HepG2 (cell line): ENCODE results near the gene BOLL. TPM values are rescaled to one million over a fixed set of nuclear protein-coding genes. Genes with fewer than 3 reads are reported as not detected.

Experiments used
- ATAC-seq: fragments of 200-7000 bp; cut with Tn5 transposase; 3 replicates; pipeline ENCODE4 v1.9.1; 2020; ENCODE audit warnings: mild to moderate bottlenecking, moderate library complexity
- BruUV-seq: library from RNA; stranded (reverse); fragments of 400-500 nt; replicated peaks from 2 replicates; lab custom pipeline; 2021; lab: Mats Ljungman, UMichigan
- CTCF ChIA-PET: fragments of 300-600 bp; formaldehyde crosslinking; extraction: SDS; loops from one replicate; lab custom pipeline; 2021; ENCODE audit warnings: low total read pairs, inconsistent platforms, low intra/inter-chr PET ratio; lab: Yijun Ruan, JAX
- POLR2A ChIA-PET: fragments of 350-600 bp; sonication (Branson Sonifier 250); formaldehyde crosslinking; loops from one replicate; lab custom pipeline; 2020; ENCODE audit warnings: antibody characterized with exemption, inconsistent platforms; lab: Yijun Ruan, JAX
- DNase-seq: peaks from one replicate; pipeline ENCODE4 v3.0.0-alpha.2; 2015; ENCODE audit warnings: low spot score
- FAIRE-seq: peaks from 3 replicates; lab custom pipeline; 2011; peaks lifted over from hg19 to GRCh38; lab: Jason Lieb, UNC
- H2AFZ ChIP-seq: one replicate; pipeline ENCODE4 v1.6.1; 2011; ENCODE audit warnings: low read length, inconsistent platforms
- H3K27ac ChIP-seq: fragments of 300-600 bp; 3 replicates; pipeline ENCODE4 v1.8.0; 2011; ENCODE audit warnings: mixed run types, mild to moderate bottlenecking, mixed read lengths, low read length, inconsistent platforms; ENCODE audit not compliant: insufficient read depth; ENCODE audit errors: extremely low read length
- H3K27me3 ChIP-seq, 2 experiments: fragments of 200-600 bp in 1 of 2; 2 replicates in 1 of 2; 3 replicates in 1 of 2; pipeline versions ENCODE4 v1.6.0 to v1.8.0; 2011; ENCODE audit warnings: low read length in 2 of 2, mild to moderate bottlenecking in 2 of 2, moderate library complexity in 2 of 2, inconsistent platforms in 1 of 2; ENCODE audit not compliant: insufficient read depth in 2 of 2, control insufficient read depth in 1 of 2
- H3K36me3 ChIP-seq, 2 experiments: fragments of 200-600 bp in 1 of 2; replicated peaks in 1 of 2; 2 replicates in 1 of 2; 3 replicates in 1 of 2; pipeline versions ENCODE4 v1.5.1 to v1.8.0; 2011; ENCODE audit warnings: low read length in 2 of 2, inconsistent platforms in 1 of 2; ENCODE audit not compliant: insufficient read depth in 2 of 2, control insufficient read depth in 1 of 2
- H3K4me1 ChIP-seq: 2 replicates; pipeline ENCODE4 v1.5.1; 2012; ENCODE audit warnings: low read length, inconsistent platforms; ENCODE audit not compliant: insufficient read depth
- H3K4me2 ChIP-seq: 2 replicates; pipeline ENCODE4 v1.6.0; 2011; ENCODE audit warnings: low read depth, low read length, inconsistent platforms
- H3K4me3 ChIP-seq, 3 experiments: fragments of 200-600 bp in 1 of 3; sonication (generic), shearing (Covaris generic) in 1 of 3; replicated peaks in 1 of 3; 2 replicates each; pipeline ENCODE4 v1.5.1; 2011 to 2016; ENCODE audit warnings: low read length in 3 of 3, inconsistent platforms in 2 of 3, low read depth in 2 of 3, mild to moderate bottlenecking in 2 of 3, control low read depth in 1 of 3, mixed read lengths in 1 of 3; ENCODE audit not compliant: insufficient read depth in 1 of 3
- H3K79me2 ChIP-seq: one replicate; pipeline ENCODE4 v1.6.1; 2011; ENCODE audit warnings: low read length, inconsistent platforms; ENCODE audit not compliant: insufficient read depth
- H3K9ac ChIP-seq: 2 replicates; pipeline ENCODE4 v1.6.0; 2011; ENCODE audit warnings: mild to moderate bottlenecking, low read depth, low read length, inconsistent platforms; ENCODE audit not compliant: insufficient read depth
- H3K9me3 ChIP-seq: 2 replicates; pipeline ENCODE4 v1.5.1; 2012; ENCODE audit warnings: mild to moderate bottlenecking, low read length
- H4K20me1 ChIP-seq: 2 replicates; pipeline ENCODE4 v1.6.0; 2011; ENCODE audit warnings: inconsistent platforms, mild to moderate bottlenecking, low read length, moderate library complexity; ENCODE audit not compliant: insufficient read depth
- BORCS8-MEF2B ChIP-seq: sonication (generic); formaldehyde crosslinking; IDR thresholded peaks from 2 replicates; pipeline ENCODE4 v1.8.0; 2022; ENCODE audit warnings: mild to moderate bottlenecking, missing genetic modification reagents
- GPBP1L1 ChIP-seq: sonication (generic); formaldehyde crosslinking; IDR thresholded peaks from 2 replicates; pipeline ENCODE4 v1.5.0; 2020; ENCODE audit warnings: mild to moderate bottlenecking, missing genetic modification reagents
- IKZF1 ChIP-seq: fragments of 450-650 bp; IDR thresholded peaks from 2 replicates; pipeline ENCODE4 v1.7.1; 2016
- JUN ChIP-seq: sonication (generic); formaldehyde crosslinking; IDR thresholded peaks from 2 replicates; pipeline ENCODE4 v1.4.0; 2020; ENCODE audit warnings: mild to moderate bottlenecking, missing genetic modification reagents
- KMT2B ChIP-seq: IDR thresholded peaks from 2 replicates; pipeline ENCODE4 v1.6.1; 2016; ENCODE audit warnings: missing genetic modification reagents, missing compliant biosample characterization
- MTA1 ChIP-seq: sonication (generic); formaldehyde crosslinking; IDR thresholded peaks from 2 replicates; pipeline ENCODE4 v1.4.0; 2020; ENCODE audit warnings: missing genetic modification reagents, mild to moderate bottlenecking, borderline replicate concordance
- NFYB ChIP-seq: sonication (generic); formaldehyde crosslinking; IDR thresholded peaks from 2 replicates; pipeline ENCODE4 v1.4.0; 2020; ENCODE audit warnings: missing genetic modification reagents
- ZNF225 ChIP-seq: sonication (generic); formaldehyde crosslinking; IDR thresholded peaks from 2 replicates; pipeline ENCODE4 v1.4.0; 2020; ENCODE audit warnings: mild to moderate bottlenecking, missing genetic modification reagents
- ZNF740 ChIP-seq: sonication (generic); formaldehyde crosslinking; IDR thresholded peaks from 2 replicates; pipeline ENCODE4 v1.4.0; 2020; ENCODE audit warnings: missing genetic modification reagents
- WGBS: methylation state at CpG from one replicate; pipeline ENCODE4 v1.1.6; 2017; ENCODE audit warnings: low lambda C conversion rate; 5-methylcytosine and 5-hydroxymethylcytosine counted together
- in situ Hi-C: cut with HindIII; loops from 2 replicates; pipeline ENCODE4 v1.10.0; 2017; ENCODE audit warnings: low pct_unique_long_range_greater_than_20kb; ENCODE audit not compliant: extremely low pct_ligation_motif_present
- intact Hi-C: fragments of 100-400 bp; cut with micrococcal nuclease; formaldehyde crosslinking; loops from one replicate; pipeline ENCODE4 v1.10.0; 2022; ENCODE audit not compliant: unreplicated experiment
- polyA plus RNA-seq, 8 experiments: library from polyadenylated mRNA; depleted of rRNA in 3 of 8; stranded (reverse) in 7 of 8; unstranded in 1 of 8; fragments of >200 nt; fragmentation: Illumina TruSeq in 4 of 8; extraction: Trizol in 4 of 8; gene quantifications; 2 replicates each; pipeline versions ENCODE4 v1.2.1 to v1.2.3, GENCODE V29; 2011 to 2016; ENCODE audit warnings: low read depth in 4 of 8, missing spikeins in 1 of 8, mixed read lengths in 1 of 8; ENCODE audit not compliant: insufficient read depth in 1 of 8
- total RNA-seq, 5 experiments: library from RNA; depleted of rRNA; stranded (reverse); fragments of >200 nt; fragmentation: Illumina TruSeq; extraction: Trizol; gene quantifications; 2 replicates each; pipeline ENCODE4 v1.2.3, GENCODE V29; 2016; ENCODE audit warnings: low read depth in 1 of 5
- TF ChIP-seq, protein P1 (sequence below): IDR thresholded peaks from 2 replicates; pipeline ENCODE4 v1.6.1; 2016; ENCODE audit warnings: low read depth, missing genetic modification reagents, missing compliant biosample characterization
- TF ChIP-seq, protein P2 (sequence below): sonication (generic); formaldehyde crosslinking; IDR thresholded peaks from 2 replicates; pipeline ENCODE4 v1.8.1; 2022; ENCODE audit warnings: mild to moderate bottlenecking, missing genetic modification reagents
- TF ChIP-seq, protein P3 (sequence below): sonication (generic); formaldehyde crosslinking; IDR thresholded peaks from 2 replicates; pipeline ENCODE4 v1.8.0; 2022; ENCODE audit warnings: mild to moderate bottlenecking, missing genetic modification reagents; ENCODE audit not compliant: insufficient replicate concordance

BOLL gene
- total and polyA plus RNA-seq, 2 of the 13 experiments (the other 11 are each of a cell fraction or from before 2014, with no cell fraction given): not detected

- BruUV-seq: TSS peak; percentile 51
- TF ChIP-seq GPBP1L1 (CRISPR knock-in tag) (no peak), JUN (0 out of 2 replicates have a peak, but pooled peaks have one; percentile 21), ZNF740 (CRISPR knock-in tag) (0 out of 2 replicates have a peak, but pooled peaks have one; percentile 18), MTA1 (CRISPR knock-in tag) (peak; percentile 52; the same call in 1 of the 2 replicates), NFYB (CRISPR knock-in tag) (peak; percentile 77), BORCS8-MEF2B (CRISPR knock-in tag) (peak; percentile 87), IKZF1 (no peak), KMT2B (CRISPR knock-in tag) (peak; percentile 92), ZNF225 (CRISPR knock-in tag) (peak; percentile 88; the same call in 1 of the 2 replicates)
- TF ChIP-seq, protein P1, sequence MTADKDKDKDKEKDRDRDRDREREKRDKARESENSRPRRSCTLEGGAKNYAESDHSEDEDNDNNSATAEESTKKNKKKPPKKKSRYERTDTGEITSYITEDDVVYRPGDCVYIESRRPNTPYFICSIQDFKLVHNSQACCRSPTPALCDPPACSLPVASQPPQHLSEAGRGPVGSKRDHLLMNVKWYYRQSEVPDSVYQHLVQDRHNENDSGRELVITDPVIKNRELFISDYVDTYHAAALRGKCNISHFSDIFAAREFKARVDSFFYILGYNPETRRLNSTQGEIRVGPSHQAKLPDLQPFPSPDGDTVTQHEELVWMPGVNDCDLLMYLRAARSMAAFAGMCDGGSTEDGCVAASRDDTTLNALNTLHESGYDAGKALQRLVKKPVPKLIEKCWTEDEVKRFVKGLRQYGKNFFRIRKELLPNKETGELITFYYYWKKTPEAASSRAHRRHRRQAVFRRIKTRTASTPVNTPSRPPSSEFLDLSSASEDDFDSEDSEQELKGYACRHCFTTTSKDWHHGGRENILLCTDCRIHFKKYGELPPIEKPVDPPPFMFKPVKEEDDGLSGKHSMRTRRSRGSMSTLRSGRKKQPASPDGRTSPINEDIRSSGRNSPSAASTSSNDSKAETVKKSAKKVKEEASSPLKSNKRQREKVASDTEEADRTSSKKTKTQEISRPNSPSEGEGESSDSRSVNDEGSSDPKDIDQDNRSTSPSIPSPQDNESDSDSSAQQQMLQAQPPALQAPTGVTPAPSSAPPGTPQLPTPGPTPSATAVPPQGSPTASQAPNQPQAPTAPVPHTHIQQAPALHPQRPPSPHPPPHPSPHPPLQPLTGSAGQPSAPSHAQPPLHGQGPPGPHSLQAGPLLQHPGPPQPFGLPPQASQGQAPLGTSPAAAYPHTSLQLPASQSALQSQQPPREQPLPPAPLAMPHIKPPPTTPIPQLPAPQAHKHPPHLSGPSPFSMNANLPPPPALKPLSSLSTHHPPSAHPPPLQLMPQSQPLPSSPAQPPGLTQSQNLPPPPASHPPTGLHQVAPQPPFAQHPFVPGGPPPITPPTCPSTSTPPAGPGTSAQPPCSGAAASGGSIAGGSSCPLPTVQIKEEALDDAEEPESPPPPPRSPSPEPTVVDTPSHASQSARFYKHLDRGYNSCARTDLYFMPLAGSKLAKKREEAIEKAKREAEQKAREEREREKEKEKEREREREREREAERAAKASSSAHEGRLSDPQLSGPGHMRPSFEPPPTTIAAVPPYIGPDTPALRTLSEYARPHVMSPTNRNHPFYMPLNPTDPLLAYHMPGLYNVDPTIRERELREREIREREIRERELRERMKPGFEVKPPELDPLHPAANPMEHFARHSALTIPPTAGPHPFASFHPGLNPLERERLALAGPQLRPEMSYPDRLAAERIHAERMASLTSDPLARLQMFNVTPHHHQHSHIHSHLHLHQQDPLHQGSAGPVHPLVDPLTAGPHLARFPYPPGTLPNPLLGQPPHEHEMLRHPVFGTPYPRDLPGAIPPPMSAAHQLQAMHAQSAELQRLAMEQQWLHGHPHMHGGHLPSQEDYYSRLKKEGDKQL (CRISPR knock-in tag): no peak
- TF ChIP-seq, protein P2, sequence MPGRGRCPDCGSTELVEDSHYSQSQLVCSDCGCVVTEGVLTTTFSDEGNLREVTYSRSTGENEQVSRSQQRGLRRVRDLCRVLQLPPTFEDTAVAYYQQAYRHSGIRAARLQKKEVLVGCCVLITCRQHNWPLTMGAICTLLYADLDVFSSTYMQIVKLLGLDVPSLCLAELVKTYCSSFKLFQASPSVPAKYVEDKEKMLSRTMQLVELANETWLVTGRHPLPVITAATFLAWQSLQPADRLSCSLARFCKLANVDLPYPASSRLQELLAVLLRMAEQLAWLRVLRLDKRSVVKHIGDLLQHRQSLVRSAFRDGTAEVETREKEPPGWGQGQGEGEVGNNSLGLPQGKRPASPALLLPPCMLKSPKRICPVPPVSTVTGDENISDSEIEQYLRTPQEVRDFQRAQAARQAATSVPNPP (CRISPR knock-in tag): 0 out of 2 replicates have a peak, but pooled peaks have one; percentile 20
- TF ChIP-seq, protein P3, sequence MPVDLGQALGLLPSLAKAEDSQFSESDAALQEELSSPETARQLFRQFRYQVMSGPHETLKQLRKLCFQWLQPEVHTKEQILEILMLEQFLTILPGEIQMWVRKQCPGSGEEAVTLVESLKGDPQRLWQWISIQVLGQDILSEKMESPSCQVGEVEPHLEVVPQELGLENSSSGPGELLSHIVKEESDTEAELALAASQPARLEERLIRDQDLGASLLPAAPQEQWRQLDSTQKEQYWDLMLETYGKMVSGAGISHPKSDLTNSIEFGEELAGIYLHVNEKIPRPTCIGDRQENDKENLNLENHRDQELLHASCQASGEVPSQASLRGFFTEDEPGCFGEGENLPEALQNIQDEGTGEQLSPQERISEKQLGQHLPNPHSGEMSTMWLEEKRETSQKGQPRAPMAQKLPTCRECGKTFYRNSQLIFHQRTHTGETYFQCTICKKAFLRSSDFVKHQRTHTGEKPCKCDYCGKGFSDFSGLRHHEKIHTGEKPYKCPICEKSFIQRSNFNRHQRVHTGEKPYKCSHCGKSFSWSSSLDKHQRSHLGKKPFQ (CRISPR knock-in tag): no peak
Measured at GRCh38 chr2:197705121-197705911, 79.8 kb downstream of the BOLL start, which contains the start of gene MARS2. Gene MARS2, plus strand, starts transcription at chr2:197705369. Its CDS starts 37 bp downstream, at chr2:197705406.

More at GRCh38 chr2:197705121-197705911, 79.8 kb downstream of the BOLL start, which contains the start of gene MARS2:
- Histone ChIP-seq H3K4me1 (peaks cover 30% of the 10 kb centered on the region), H3K9ac (peak within 1 kb of the TSS; percentile 73), H3K27me3 (no peaks in the 10 kb centered on the region; a peak in 1 of 5 replicates), H3K79me2 (peaks cover 41% of the 10 kb centered on the region), H3K9me3 (no peaks in the 10 kb centered on the region), H3K36me3 (peaks cover 0 to 5% of the 10 kb centered on the region in 2 experiments; a peak in 2 of 5 replicates), H3K27ac (peak within 1 kb of the TSS; percentile 54), H4K20me1 (peaks cover 22% of the 10 kb centered on the region), H3K4me2 (peak within 1 kb of the TSS; percentile 92), H2AFZ (peak within 1 kb of the TSS; percentile 99), H3K4me3 (peak within 1 kb of the TSS; percentile 60 to 86 (median 85))
- in situ Hi-C loops (loop anchor here (5.0 to 10.0 kb wide), 2 partner anchors 72 to 191 kb away; partner anchors contain the start of gene MOB4), intact Hi-C loops (loop anchor here (1.0 to 10.0 kb wide), 4 partner anchors 189 to 311 kb away; partner anchors contain the start of genes COQ10B, MOB4 and SF3B1)
- FAIRE-seq: no peak
- ChIA-PET CTCF (interaction anchor here (1.1 kb wide), 1 partner anchor 72 kb away, joined by 3 read pairs; no protein-coding TSS in a partner anchor), POLR2A (interaction anchor here (0.6 to 2.9 kb wide), 10 partner anchors 19 to 270 kb away, joined by 3 to 40 read pairs (median 6); partner anchors contain the start of genes COQ10B, HSPD1, HSPE1 and MOB4)
- peak; percentile 88 for DNase-seq
- peak; percentile 88 for ATAC-seq
- 0% methylated on average over 37 of the region's 86 CpGs for WGBS
